Neural progenitor cell (in vitro differentiated cells): ENCODE data around the gene C1orf87.

ENCODE experiments used
- EZH2 ChIP-seq: fragments of 200-600 bp; sonication (generic); IDR thresholded peaks from 2 replicates; pipeline ENCODE4 v1.6.1; 2017; ENCODE audit warnings: antibody characterized with exemption, mild to moderate bottlenecking, moderate library complexity
- TF ChIP-seq, protein P1 (sequence below): fragments of 200-600 bp; sonication (generic); IDR thresholded peaks from 2 replicates; pipeline ENCODE4 v1.5.1; 2017; ENCODE audit warnings: antibody characterized with exemption, mild to moderate bottlenecking

DNA sequence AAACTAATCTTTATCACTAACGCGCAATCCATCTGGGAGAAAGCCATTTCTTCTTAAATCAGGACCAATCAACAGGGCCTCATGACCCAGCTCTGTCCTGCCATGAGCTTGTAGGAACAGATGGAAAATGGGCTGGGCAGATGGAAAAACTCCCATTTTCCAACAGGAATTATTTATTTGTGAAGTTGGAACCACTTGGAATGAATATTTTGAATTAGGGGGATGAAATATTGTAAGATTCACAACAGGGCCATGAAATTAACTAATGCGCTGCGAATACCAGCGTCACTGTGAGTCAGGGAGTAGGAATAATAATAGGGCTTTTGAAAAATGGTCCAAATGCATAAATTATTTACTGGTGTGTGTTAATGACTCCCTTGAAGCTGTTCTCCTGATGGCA is 93.9 kb downstream of the C1orf87 start:
- no peak for TF ChIP-seq EZH2
- TF ChIP-seq, protein P1, sequence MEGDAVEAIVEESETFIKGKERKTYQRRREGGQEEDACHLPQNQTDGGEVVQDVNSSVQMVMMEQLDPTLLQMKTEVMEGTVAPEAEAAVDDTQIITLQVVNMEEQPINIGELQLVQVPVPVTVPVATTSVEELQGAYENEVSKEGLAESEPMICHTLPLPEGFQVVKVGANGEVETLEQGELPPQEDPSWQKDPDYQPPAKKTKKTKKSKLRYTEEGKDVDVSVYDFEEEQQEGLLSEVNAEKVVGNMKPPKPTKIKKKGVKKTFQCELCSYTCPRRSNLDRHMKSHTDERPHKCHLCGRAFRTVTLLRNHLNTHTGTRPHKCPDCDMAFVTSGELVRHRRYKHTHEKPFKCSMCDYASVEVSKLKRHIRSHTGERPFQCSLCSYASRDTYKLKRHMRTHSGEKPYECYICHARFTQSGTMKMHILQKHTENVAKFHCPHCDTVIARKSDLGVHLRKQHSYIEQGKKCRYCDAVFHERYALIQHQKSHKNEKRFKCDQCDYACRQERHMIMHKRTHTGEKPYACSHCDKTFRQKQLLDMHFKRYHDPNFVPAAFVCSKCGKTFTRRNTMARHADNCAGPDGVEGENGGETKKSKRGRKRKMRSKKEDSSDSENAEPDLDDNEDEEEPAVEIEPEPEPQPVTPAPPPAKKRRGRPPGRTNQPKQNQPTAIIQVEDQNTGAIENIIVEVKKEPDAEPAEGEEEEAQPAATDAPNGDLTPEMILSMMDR = no peak
